ENCODE results near the gene MED26. TPM values are rescaled to one million over a fixed set of nuclear protein-coding genes. Genes with fewer than 3 reads are reported as not detected.
A peak's percentile ranks its signal among the peaks of the same experiment; 100 is the strongest.

Gene MED26
- total RNA-seq, 1 donor from 2014 or later, result 13.3 TPM

- Mint-ChIP-seq H3K27me3 (ENCODE audit: low read depth) (no peaks in the 10 kb centered on the region), H3K36me3 (peaks cover 19% of the 10 kb centered on the region), H3K4me1 (peaks cover 3% of the 10 kb centered on the region), H3K4me3 (no peak overlapping the region), H3K9me3 (no peaks in the 10 kb centered on the region), H3K27ac (no peak overlapping the region)
- TF ChIP-seq CTCF (IDR thresholded peaks at IDR 0.05; ENCODE audit: unreplicated experiment), result no peak
- no peak for DNase-seq (ENCODE audit: low spot score in 2 of 2, unreplicated experiment in 2 of 2)
These were observed 98.4 kb downstream of the MED26 start for GRCh38 chr19:16529466-16530144.

GRCh38 chr19:16527971-16528521, 100.0 kb downstream of the MED26 start:
- Mint-ChIP-seq H3K9me3 (no peaks in the 10 kb centered on the region), H3K36me3 (peaks cover 15% of the 10 kb centered on the region)
- no peak for TF ChIP-seq CTCF (IDR thresholded peaks at IDR 0.05; ENCODE audit: unreplicated experiment)

GRCh38 chr19:16527334-16527935, 100.6 kb downstream of the MED26 start:
- TF ChIP-seq CTCF (IDR thresholded peaks at IDR 0.05; ENCODE audit: unreplicated experiment), result no peak
- Mint-ChIP-seq H3K27me3 (ENCODE audit: low read depth) (no peaks in the 10 kb centered on the region), H3K4me1 (peaks cover 3% of the 10 kb centered on the region), H3K27ac (peak overlapping the region; percentile 47), H3K36me3 (peaks cover 20% of the 10 kb centered on the region), H3K4me3 (no peak overlapping the region), H3K9me3 (no peaks in the 10 kb centered on the region)
- DNase-seq (ENCODE audit: low spot score in 2 of 2, unreplicated experiment in 2 of 2), result no peak

More at GRCh38 chr19:16527971-16528521, 100.0 kb downstream of the MED26 start:
- Mint-ChIP-seq H3K27me3 (ENCODE audit: low read depth) (no peaks in the 10 kb centered on the region), H3K4me1 (peaks cover 3% of the 10 kb centered on the region), H3K4me3 (no peak overlapping the region), H3K27ac (peak overlapping the region; percentile 25)
- DNase-seq (ENCODE audit: low spot score in 2 of 2, unreplicated experiment in 2 of 2), result no peak

GRCh38 chr19:16525751-16526481, 102.1 kb downstream of the MED26 start:
- Mint-ChIP-seq H3K27ac (no peak overlapping the region), H3K9me3 (no peaks in the 10 kb centered on the region), H3K4me1 (peaks cover 3% of the 10 kb centered on the region), H3K4me3 (no peak overlapping the region), H3K27me3 (ENCODE audit: low read depth) (no peaks in the 10 kb centered on the region), H3K36me3 (peaks cover 13% of the 10 kb centered on the region)
- no peak for DNase-seq (ENCODE audit: low spot score in 2 of 2, unreplicated experiment in 2 of 2)
- TF ChIP-seq CTCF (IDR thresholded peaks at IDR 0.05; ENCODE audit: unreplicated experiment), result no peak

- Mint-ChIP-seq H3K4me1 (peaks cover 3% of the 10 kb centered on the region), H3K9me3 (no peaks in the 10 kb centered on the region), H3K27me3 (ENCODE audit: low read depth) (no peaks in the 10 kb centered on the region), H3K36me3 (peaks cover 18% of the 10 kb centered on the region), H3K27ac (no peak overlapping the region), H3K4me3 (no peak overlapping the region)
- TF ChIP-seq CTCF (IDR thresholded peaks at IDR 0.05; ENCODE audit: unreplicated experiment), result no peak
- DNase-seq (ENCODE audit: low spot score in 2 of 2, unreplicated experiment in 2 of 2), result no peak
These were observed 102.8 kb downstream of the MED26 start for GRCh38 chr19:16524991-16525734.

All from mesothelial cell of epicardium (in vitro differentiated cells).